GM12875 (cell line): ENCODE results near the gene SIN3B.

ENCODE experiments used
- H3K4me3 ChIP-seq: one replicate; pipeline ENCODE4 v1.5.1; 2011; ENCODE audit warnings: low read depth, low read length, control low read depth
- CTCF ChIP-seq: IDR thresholded peaks from 2 replicates; pipeline ENCODE4 v1.5.1; 2011; ENCODE audit warnings: low read depth, mild to moderate bottlenecking, control low read depth, inconsistent platforms, low read length, moderate library complexity, borderline replicate concordance; ENCODE audit not compliant: insufficient read depth

The SIN3B gene

GRCh38 chr19:16807549-16808284 lies 21.5 kb upstream of the SIN3B start:
- TF ChIP-seq CTCF, result no peak
- H3K4me3 ChIP-seq, result no peak overlapping the region

- TF ChIP-seq CTCF, result no peak
- no peak overlapping the region for H3K4me3 ChIP-seq
These were observed 14.6 kb upstream of the SIN3B start for GRCh38 chr19:16814526-16815100.

- H3K4me3 ChIP-seq, result no peak overlapping the region
- no peak for TF ChIP-seq CTCF
These were observed 9.1 kb upstream of the SIN3B start for GRCh38 chr19:16820056-16820455.

- no peak overlapping the region for H3K4me3 ChIP-seq
- no peak for TF ChIP-seq CTCF
These were observed 8.1 kb upstream of the SIN3B start for GRCh38 chr19:16821081-16821480.

- no peak overlapping the region for H3K4me3 ChIP-seq
- no peak for TF ChIP-seq CTCF
These were observed 6.5 kb upstream of the SIN3B start for GRCh38 chr19:16822648-16823047.

DNA sequence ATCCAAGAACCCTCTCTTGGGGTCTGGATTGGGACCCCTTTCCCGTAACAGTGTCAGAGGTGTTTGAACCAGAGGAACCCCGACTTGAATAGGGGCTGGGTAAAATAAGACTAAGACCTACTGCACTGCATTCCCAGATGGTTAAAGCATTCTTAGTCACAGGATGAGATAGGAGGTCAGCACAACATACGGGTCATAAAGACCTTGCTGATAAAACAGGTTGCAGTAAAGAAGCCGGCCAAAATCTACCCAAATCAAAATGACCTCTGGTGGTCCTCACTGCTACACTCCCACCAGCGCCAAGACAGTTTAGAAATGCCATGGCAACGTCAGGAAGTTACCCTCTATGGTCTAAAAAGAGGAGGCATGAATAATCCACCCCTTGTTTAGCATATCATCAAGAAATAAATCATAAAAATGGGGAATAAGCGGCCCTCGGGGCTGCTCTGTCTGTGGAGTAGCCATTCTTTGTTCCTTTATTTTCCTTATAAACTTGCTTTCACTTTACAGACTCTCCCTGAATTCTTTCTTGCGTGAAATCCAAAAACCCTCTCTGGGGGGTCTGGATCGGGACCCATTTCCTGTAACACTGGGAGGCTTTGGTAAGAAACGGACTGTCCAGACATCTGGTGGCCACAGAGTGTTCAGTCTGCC lies 4.4 kb upstream of the SIN3B start:
- H3K4me3 ChIP-seq, result no peak overlapping the region
- TF ChIP-seq CTCF, result no peak
